ENCODE data around the gene CNTNAP2.

Gene CNTNAP2

DNA sequence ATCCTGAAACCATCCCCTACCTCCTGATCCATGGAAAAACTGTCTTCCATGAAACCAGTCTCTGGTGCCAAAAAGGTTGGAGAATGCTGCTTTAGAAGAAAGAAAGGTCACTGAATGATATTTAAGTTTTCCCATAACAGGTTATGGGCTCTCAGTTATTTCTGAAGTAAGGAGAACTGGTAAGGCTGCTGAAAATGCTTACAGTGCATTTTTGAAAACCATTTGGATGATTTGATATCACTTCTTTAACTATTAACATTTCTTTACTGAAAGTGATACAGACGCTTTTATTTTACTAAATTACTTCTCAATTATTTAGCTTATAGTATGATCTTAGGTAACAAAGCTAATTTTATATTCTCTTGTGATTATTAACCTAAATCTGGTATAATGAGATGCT is 1379.6 kb downstream of the CNTNAP2 start:
- Histone ChIP-seq H3K27ac (ENCODE audit: low read depth, low read length) (no peak overlapping the region), H3K79me2 (ENCODE audit: insufficient read depth, low read length) (no peaks in the 10 kb centered on the region), H4K20me1 (ENCODE audit: low read depth, low read length) (no peaks in the 10 kb centered on the region), H3K9me3 (ENCODE audit: insufficient read depth, low read length) (no peaks in the 10 kb centered on the region), H3K4me3 (ENCODE audit: insufficient read depth, low read length, poor library complexity, severe bottlenecking) (no peak overlapping the region), H3K9ac (ENCODE audit: low read length) (no peak overlapping the region), H3K36me3 (ENCODE audit: low read length) (no peaks in the 10 kb centered on the region), H3K27me3 (ENCODE audit: low read length) (no peaks in the 10 kb centered on the region), H3K9me2 (replicated peaks; ENCODE audit: insufficient read depth, low read length) (no peaks in the 10 kb centered on the region), H3K4me2 (ENCODE audit: low read depth, low read length, poor library complexity, severe bottlenecking) (no peak overlapping the region), H2AFZ (ENCODE audit: low read depth, low read length, severe bottlenecking) (no peak overlapping the region), H3F3A (ENCODE audit: insufficient read depth) (no peaks in the 10 kb centered on the region)
- no peak for TF ChIP-seq EZH2phosphoT487 (conservative IDR thresholded peaks at IDR 0.05; ENCODE audit: low read length)
- TF ChIP-seq, protein P1, sequence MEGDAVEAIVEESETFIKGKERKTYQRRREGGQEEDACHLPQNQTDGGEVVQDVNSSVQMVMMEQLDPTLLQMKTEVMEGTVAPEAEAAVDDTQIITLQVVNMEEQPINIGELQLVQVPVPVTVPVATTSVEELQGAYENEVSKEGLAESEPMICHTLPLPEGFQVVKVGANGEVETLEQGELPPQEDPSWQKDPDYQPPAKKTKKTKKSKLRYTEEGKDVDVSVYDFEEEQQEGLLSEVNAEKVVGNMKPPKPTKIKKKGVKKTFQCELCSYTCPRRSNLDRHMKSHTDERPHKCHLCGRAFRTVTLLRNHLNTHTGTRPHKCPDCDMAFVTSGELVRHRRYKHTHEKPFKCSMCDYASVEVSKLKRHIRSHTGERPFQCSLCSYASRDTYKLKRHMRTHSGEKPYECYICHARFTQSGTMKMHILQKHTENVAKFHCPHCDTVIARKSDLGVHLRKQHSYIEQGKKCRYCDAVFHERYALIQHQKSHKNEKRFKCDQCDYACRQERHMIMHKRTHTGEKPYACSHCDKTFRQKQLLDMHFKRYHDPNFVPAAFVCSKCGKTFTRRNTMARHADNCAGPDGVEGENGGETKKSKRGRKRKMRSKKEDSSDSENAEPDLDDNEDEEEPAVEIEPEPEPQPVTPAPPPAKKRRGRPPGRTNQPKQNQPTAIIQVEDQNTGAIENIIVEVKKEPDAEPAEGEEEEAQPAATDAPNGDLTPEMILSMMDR (IDR thresholded peaks at IDR 0.05; ENCODE audit: insufficient read depth, low read length, poor library complexity, severe bottlenecking), result no peak

DNA sequence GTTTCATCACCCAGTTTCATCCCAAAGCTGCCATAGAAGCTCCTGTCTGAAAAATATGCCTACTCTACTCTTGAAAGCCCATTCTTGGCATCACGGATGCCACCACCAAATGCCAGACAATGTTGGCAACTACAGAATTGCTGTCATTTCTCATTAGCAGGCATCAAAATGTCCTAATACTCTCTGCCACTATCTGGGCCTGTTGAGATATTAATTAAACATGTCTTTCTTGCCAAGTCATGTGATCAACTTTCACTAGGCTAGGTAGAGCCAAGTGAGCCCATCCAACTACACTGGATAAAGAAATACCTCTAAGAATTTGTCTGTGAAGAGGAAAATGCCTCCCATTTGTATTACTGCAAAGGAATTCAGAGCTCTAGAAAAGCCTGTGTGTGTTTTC is 1380.6 kb downstream of the CNTNAP2 start:
- no peaks in the 10 kb centered on the region for H3K36me3 ChIP-seq (ENCODE audit: low read length)
- H3K27me3 ChIP-seq (ENCODE audit: low read length), result no peaks in the 10 kb centered on the region
- H3K9me2 ChIP-seq (replicated peaks; ENCODE audit: insufficient read depth, low read length), result no peaks in the 10 kb centered on the region
- no peak overlapping the region for H2AFZ ChIP-seq (ENCODE audit: low read depth, low read length, severe bottlenecking)
- no peaks in the 10 kb centered on the region for H4K20me1 ChIP-seq (ENCODE audit: low read depth, low read length)
- TF ChIP-seq EZH2phosphoT487 (conservative IDR thresholded peaks at IDR 0.05; ENCODE audit: low read length), result no peak
- TF ChIP-seq, protein P1 (IDR thresholded peaks at IDR 0.05; ENCODE audit: insufficient read depth, low read length, poor library complexity, severe bottlenecking), result no peak
- H3K4me3 ChIP-seq (ENCODE audit: insufficient read depth, low read length, poor library complexity, severe bottlenecking), result no peak overlapping the region
- no peak overlapping the region for H3K4me2 ChIP-seq (ENCODE audit: low read depth, low read length, poor library complexity, severe bottlenecking)
- no peaks in the 10 kb centered on the region for H3K79me2 ChIP-seq (ENCODE audit: insufficient read depth, low read length)
- H3K27ac ChIP-seq (ENCODE audit: low read depth, low read length), result no peak overlapping the region
- no peaks in the 10 kb centered on the region for H3K9me3 ChIP-seq (ENCODE audit: insufficient read depth, low read length)
- no peaks in the 10 kb centered on the region for H3F3A ChIP-seq (ENCODE audit: insufficient read depth)
- H3K9ac ChIP-seq (ENCODE audit: low read length), result no peak overlapping the region

DNA sequence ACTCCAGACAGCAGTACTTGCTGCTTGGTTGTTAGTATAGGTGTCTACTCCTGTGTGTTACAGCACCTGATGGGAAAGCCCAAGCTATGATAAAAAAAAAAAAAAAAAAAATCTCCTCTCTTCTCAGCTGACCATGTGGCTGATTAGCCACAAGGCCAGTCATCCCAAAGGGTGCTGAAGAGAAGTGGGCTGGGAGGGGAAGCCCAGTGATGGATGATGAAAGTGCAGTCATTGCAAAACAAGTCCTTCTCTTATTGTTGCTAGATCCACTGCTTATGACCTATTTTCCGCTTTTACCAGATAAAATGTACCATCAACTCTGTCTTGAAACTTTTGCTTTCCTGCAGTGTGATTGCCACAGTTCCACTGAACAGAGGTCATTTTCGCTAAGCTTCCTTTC is 1381.5 kb downstream of the CNTNAP2 start:
- Histone ChIP-seq H3K27ac (ENCODE audit: low read depth, low read length) (no peak overlapping the region), H2AFZ (ENCODE audit: low read depth, low read length, severe bottlenecking) (no peak overlapping the region), H4K20me1 (ENCODE audit: low read depth, low read length) (no peaks in the 10 kb centered on the region), H3K4me3 (ENCODE audit: insufficient read depth, low read length, poor library complexity, severe bottlenecking) (no peak overlapping the region), H3K79me2 (ENCODE audit: insufficient read depth, low read length) (no peaks in the 10 kb centered on the region), H3F3A (ENCODE audit: insufficient read depth) (no peaks in the 10 kb centered on the region), H3K36me3 (ENCODE audit: low read length) (no peaks in the 10 kb centered on the region), H3K9me2 (replicated peaks; ENCODE audit: insufficient read depth, low read length) (no peaks in the 10 kb centered on the region), H3K9ac (ENCODE audit: low read length) (no peak overlapping the region), H3K4me2 (ENCODE audit: low read depth, low read length, poor library complexity, severe bottlenecking) (no peak overlapping the region), H3K9me3 (ENCODE audit: insufficient read depth, low read length) (no peaks in the 10 kb centered on the region), H3K27me3 (ENCODE audit: low read length) (no peaks in the 10 kb centered on the region)
- TF ChIP-seq EZH2phosphoT487 (conservative IDR thresholded peaks at IDR 0.05; ENCODE audit: low read length), result no peak
- TF ChIP-seq, protein P1 (IDR thresholded peaks at IDR 0.05; ENCODE audit: insufficient read depth, low read length, poor library complexity, severe bottlenecking), result no peak
